CD1c-positive myeloid dendritic cell (primary cell): ENCODE data around the gene GUCY1A2.
"Not testable (repeated sequence)": the region's sequence is repeated elsewhere in the genome, so short reads cannot be mapped to it uniquely, and the experiment has no call there.

Experiments used
- DNase-seq: peaks from one replicate; pipeline ENCODE4 v3.0.0-alpha.2; 2016; ENCODE audit errors: extremely low spot score

GUCY1A2 gene, protein sequence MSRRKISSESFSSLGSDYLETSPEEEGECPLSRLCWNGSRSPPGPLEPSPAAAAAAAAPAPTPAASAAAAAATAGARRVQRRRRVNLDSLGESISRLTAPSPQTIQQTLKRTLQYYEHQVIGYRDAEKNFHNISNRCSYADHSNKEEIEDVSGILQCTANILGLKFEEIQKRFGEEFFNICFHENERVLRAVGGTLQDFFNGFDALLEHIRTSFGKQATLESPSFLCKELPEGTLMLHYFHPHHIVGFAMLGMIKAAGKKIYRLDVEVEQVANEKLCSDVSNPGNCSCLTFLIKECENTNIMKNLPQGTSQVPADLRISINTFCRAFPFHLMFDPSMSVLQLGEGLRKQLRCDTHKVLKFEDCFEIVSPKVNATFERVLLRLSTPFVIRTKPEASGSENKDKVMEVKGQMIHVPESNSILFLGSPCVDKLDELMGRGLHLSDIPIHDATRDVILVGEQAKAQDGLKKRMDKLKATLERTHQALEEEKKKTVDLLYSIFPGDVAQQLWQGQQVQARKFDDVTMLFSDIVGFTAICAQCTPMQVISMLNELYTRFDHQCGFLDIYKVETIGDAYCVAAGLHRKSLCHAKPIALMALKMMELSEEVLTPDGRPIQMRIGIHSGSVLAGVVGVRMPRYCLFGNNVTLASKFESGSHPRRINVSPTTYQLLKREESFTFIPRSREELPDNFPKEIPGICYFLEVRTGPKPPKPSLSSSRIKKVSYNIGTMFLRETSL

DNA sequence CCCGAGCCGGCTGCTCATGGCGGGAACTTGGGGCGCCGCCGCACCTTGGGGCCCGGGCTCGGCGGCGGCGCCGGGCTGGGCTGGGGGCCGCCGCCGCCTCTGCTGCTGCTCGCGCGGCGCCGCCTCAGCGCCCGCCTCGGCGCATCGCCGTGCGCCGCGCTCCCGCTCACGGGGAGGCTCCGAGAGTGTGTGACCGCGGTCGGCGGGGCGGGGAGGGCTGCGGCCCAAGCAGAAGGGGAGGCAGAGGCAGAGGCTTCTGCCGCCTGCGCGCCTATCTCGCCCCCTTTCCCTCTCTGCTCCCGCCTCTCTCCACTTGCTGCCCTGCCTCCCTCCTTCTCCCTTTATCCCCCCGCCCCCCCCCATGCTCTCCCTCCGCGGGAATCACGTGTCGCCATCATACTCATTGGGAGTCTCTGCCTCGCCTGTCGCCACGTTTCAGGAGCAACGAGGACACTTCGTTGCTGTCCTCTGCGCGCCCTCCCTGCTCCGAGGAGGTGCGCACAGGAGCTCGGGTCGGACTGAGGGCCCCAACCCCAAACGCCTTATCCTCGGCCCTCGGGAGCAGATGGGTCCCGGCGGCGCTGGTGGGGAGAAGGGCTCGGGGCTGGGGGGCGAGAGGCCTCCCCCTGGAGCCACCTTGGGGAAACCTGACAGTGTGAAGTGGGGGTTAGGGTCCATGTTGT lies at the start of gene GUCY1A2:
Gene GUCY1A2, minus strand, starts transcription at position 258 of the 683 bp plus-strand sequence. CDS start 421 bp downstream, outside the sequence.
- no peak for DNase-seq

DNA sequence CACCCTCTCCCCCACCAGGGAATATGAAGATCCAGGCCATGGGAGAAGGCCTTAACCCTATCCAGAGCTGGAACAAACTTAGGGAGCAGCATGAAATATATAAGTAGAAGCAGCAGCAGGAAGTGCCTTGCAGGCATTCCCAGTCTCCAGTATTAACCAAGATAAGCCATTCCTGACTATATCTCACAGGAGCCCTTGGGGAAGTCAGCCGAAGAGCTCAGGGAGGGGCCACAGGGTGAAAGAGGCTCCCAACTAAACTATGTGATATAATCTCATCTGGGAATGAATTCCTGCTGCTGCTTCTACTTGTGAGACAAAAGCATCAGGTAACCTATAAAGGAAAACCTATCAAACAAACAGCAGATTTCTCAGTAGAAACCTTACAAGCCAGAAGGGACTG lies 36.1 kb upstream of the GUCY1A2 start:
- no peak for DNase-seq

DNA sequence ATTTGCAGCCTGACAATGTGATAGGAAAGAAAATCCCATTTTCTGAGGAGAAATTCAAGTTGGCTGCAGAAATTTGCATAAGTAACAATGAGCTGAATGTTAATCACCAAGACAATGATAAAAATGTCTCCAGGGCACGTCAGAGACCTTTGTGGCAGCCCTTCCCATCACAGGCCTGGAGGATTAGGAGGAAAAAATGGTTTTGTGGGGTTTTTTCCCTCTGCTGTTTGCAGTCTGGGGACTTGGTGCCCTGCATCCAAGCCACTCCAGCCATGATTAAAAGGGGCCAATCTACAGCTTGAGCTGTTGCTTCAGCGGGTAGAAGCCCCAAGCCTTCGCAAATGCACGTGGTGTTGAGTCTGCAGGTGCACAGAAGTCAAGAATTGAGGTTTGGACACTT lies 33.1 kb upstream of the GUCY1A2 start:
- not testable (repeated sequence) for DNase-seq

DNA sequence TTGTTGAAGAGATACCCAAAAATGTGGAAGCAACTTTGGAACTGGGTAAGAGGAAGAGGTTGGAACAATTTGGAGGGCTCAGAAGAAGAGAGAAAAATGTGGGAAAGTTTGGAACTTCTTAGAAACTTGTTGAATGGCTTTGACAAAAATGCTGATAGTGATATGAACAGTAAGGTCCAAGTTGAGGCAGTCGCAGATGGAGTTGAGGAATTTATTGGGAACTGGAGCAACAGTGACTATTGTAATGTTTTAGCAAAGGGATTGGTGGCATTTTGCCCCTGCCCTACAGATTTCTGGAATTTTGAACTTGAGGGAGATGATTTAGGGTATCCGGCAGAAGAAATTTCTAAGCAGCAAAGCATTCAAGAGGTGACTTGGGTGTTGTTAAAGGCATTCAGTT lies 32.6 kb upstream of the GUCY1A2 start:
- DNase-seq: not testable (repeated sequence)

DNA sequence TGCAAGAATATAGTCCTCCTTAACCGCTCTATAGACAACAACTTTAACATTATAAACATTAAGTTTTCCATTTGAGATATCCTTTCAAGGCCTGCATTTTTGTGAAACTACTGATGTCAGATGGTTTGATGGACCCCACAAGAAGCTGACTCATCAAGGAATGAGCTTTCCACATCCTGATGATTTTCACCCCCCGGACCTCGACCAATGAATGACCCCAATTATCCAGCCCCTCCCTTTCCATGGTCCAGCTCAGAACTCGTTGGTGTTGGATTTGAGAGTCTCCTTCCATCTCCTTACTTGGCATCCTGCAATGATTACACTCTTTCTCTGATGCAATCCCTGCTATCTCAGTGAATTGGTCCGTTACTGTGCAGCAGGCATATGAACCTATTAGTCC lies 31.8 kb upstream of the GUCY1A2 start:
- DNase-seq: no peak

DNA sequence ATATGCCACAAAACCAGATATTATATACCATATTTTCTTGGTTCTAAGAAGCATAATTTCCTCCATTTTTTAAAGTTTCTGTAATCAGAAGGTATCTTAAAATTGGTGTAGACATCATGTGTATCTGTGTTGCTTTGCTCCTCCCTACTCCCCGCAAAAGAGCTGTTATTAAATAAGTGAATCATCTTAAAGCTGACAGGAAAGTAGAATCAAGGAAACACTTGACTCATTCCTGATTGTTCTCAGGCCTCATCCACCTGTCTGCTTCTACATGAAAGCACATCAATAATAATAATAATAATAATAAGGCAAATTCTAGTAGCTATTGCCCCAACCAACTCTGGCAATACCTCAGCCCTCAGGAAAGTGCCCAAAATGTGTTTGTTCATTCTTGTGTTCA lies 26.2 kb upstream of the GUCY1A2 start:
- DNase-seq: no peak

DNA sequence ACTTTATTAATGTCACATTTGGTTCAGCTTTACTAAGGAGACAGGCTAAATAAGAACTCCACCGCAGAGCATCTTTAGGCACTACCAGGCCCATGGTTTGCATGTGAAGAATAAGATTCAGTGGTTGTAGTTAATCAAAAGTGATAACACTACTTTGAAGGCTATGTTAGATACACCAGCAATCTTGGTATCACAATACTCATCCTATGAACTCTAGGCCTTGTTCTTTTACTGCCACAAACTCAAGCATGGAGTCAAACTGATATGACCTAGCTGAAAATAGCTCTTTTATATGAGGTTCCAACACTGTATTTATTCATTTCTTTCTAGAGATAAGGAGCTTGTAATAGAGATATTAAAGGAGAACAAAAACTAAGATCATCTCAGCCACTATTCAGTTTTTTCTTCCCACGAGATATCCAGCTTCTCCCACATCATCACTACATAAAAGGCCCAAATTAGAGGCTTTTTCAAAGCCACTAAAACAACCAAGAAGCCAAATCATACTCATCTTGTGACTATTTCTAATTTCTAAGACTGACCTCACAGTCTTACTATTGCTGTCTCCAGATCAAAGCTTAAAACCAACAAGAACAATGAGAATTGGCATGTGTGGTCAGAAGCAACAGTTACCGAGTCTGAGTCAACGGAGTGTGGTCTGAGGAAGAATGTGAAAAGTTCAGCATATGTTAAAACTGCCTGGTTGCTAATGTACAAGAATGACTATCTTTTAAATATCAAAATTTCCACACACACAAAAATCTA lies 25.1 kb upstream of the GUCY1A2 start:
- no peak for DNase-seq

DNA sequence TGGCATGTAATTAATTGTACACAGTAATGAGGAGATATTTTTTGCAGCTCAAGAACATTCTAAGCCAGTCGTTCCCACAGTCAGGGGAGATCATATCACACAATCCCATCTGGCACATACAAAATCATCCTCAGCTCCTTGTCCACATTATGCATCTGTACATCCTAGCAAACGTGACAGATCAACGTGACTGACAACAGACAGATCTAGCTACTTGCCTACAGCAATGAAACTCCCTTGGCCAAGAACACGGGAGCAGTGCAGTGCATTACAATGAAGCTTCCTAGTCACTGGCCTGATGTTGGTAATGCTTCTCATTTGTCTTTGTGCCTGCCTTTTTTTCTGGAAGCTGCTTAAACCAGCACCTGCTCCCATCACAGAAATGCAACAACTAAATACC lies 24.5 kb upstream of the GUCY1A2 start:
- no peak for DNase-seq

DNA sequence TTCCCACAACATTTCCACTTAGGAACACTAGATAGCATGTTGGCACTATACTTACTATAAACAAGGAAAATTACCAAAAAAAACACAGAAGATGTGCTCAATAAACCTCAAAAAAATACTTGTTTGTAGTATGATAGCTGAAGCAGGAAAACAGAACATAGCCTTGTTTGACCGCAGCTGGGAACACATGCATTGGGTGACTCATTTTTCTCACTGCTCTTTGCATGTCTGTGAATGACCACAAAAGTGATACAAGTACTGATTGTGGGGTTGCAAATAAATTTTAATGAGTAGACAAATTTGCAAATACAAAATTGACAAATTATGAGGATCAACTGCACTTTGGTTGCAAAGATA lies 22.8 kb upstream of the GUCY1A2 start:
- DNase-seq: no peak

DNA sequence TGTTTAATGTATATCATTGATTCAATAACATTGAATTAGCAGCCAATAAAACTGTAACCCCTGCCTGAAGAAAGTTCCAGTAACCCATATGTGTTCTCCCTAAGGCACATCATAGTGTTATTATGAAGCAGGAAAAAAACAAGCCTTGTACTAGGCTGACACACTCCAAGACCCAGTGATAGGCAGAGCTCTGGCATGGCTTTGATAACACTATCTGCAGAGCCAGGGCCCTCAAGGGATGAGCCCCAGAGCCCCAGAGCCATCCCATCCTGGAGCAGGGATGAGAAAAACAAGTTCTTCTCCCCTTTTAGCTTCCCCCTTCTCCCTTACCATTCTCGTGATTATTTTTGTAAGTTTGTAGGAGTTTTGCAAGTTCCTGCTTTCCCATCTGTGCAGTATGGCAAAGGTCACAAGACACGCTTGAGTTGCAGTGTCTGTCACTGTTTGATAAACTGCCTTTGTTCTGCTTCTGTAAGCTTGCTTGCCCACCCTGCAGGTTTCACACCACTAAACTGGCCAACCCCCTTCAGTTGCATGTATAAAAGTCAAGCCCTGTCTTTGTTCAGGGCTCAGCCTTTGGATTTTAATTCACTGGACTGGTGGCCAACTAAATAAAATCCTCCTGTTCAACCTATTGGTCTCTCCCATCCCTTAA lies 22.3 kb upstream of the GUCY1A2 start:
- no peak for DNase-seq

DNA sequence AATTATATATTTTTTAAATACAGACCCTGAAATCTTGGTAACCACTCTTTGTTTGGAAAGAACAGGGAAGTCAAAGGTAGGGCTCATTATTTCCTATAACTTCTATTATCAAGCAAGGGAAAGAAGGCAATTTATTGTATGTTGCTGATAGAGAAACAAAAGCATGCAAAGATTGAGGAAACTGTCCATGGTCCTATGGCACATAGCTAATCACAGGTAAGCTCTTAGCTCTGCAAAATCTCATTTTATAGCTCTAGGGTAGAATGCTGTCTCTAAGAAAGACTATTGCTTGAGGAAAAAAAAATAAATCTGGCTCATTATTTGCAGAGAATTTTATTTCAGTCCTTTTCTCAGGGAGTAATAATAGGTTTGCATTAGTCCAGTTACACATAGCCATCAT lies 7.4 kb upstream of the GUCY1A2 start:
- no peak for DNase-seq

DNA sequence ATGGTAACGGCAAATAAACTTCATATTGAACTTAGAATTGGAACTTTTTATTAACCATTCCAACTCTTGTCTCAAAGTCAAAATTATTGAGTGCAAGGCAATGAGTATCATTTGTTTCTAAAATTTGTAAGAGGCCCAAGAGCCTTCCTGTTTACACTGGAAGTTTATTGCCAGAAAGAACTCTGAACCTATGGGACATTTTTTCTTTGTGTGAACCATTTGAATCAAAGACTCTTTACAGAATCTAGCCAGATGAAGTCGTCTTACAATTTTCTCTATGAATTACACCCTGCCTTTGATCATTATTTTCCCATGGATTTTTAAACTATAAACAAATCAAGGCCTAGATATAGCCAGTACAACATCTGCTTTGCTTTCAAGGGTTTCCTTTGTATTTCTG lies 2.3 kb upstream of the GUCY1A2 start:
- no peak for DNase-seq

DNA sequence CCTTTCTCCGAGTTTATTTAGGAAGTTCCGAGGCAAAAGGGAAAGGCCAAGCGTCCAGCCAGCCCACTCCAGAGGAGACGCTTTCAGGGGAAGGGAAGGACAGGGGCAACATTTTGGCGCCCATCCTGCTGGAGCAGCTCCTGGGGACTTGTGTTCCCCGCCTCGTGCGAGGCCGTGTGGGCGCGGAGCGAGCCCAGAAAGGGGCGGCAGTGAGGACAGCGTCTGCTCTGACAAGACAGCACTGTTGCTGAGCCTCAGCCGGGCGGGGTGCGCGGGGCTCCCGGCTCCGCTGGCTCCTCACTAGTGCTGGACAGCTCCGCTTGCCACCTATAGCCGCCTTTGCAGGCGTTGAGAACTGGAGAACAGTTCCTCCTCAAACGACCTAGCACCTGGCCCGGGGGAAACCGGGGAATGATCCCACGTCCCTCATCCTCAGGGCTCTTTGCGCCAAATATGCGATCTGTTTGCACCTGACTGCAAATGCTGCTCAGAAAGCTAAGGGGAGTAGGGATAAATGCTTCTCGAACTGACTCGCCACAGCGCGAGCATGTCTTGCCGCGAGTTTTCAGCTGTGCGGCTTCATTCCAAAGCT lies 722 bp upstream of the GUCY1A2 start:
- DNase-seq: no peak

DNA sequence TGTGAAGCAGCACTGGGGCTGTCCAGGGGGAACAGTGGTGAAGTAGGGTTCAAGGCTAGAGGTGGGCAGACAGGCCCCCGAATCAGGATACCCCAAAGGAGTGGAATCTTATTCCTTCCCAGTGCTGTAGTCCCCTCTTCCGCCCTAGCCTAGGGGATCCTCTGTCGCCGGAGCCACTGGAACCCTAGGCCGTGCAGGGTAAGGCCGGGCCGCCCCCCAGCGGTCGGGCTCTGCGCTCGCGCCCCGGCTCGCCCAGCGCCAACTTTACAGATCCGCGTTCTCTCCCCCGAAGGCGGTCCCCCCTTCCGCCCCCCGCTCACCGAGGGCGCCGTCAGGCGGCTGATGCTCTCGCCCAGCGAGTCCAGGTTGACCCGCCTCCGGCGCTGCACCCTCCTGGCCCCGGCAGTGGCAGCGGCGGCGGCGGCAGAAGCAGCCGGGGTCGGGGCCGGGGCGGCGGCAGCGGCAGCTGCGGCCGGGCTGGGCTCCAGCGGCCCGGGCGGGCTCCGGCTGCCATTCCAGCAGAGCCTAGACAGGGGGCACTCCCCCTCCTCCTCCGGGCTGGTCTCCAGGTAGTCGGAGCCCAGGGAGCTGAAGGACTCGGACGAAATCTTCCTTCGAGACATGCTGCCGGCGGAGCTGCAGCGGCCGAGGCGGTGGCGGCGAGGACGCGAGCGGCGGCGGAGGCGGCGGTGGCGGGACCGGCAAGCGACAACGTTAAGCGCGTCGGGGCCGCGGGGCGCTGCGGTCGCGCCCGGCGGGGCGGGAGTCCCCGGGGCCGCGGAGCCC lies 650 bp downstream of the GUCY1A2 start:
- DNase-seq: no peak

DNA sequence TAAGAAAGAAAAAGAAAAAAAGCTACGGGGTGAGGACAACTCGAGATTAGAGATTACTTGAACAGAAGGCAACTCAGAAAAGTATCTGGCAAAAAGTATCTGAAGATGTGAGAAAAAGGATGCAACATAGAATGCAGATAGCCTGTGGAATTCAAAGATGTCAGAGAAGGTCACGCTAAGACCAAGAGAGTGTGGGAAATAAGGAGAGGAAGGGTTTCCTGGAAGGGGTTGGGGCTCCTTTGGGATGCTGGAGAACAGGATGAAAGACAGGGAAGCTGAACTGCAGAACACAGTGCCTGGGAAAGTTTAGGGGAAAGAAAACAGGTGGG lies 1.2 kb downstream of the GUCY1A2 start:
- no peak for DNase-seq

DNA sequence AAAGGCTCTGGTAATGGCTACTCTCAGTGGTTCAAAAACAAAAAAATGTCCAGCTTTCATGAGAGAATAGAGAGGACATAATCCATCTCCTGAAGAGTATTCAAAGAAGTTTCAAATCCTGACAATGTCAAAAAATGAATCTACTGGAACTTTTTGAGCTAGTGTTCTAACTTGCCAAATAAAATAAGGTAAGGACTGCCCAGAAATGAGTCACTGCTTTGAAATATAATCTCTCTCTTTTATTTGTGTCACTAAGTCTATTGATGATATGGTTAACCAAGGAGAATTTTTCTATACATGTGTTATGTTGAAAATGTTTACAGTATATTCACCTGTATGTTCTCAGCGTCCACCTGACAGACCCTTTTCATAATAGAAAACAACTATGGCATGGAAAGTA lies 3.4 kb downstream of the GUCY1A2 start:
- no peak for DNase-seq

DNA sequence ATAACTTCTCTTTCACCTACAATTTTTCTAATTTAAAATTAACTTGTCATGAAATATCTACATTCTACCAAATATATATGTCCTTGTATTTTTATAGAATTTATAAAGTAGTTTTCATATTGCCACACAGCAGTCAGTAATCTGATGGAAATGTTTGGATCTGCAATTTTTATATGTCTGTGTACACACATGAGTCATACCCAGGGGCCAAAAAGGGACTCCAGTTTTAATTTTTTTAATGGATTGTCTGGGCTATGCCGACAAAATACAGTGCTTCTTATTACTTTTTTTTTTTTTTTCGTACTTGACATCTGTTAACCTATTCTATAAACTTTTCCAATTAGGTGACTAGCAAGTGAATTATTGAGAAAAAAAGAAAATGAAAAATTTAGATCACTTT lies 6.3 kb downstream of the GUCY1A2 start:
- no peak for DNase-seq

DNA sequence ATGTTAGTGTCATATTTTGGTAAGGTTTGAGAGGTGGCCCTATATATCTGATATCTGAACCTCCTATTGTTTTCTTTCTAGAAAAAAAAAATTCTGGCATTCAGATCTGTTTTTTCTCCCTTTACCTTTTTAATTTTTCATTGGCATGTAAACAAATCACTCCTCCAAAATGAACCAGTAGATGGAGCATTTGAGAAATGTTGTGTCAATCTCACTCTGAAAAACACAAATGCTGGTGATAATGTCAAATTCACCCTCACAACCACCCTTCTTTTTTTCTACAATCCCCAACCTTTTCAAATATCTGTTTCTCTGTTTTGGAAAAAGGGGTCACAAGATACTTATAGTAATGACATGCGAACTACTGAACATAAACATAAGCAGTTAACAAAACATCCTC lies 9.1 kb downstream of the GUCY1A2 start:
- DNase-seq: no peak

DNA sequence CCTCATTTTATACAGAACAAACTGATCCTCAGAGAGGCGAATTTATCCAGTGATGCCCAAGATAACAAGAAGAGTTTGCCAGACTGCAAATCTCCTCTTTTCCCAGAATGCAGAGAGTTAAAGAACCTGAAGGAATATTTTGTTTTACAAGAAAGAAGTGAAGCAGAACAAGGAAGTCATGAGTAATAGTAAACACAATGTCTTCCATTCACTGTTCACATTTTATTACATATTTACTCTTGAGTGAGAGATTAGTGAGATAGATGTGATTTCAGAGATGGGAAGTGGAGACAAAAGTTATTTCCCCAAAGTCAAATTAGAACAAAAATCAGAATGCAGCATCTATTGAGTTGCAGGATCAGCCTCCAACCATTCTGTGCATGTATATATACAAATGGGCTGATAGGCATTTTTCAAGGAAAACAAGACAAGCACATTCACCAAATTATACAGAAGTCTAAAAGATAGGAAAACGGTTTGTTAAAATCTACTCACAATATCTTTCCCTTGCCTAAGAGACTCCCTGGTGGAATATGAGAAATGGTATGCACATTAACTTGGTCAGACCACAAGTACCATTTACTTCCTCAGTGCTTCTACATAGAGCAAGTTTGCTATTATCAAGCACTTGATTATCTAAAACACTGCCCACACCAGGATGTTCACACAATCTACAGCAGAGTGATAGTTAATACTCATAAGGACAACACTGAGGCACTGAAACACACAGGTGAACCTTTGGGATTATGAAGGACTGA lies 12.0 kb downstream of the GUCY1A2 start:
- no peak for DNase-seq

DNA sequence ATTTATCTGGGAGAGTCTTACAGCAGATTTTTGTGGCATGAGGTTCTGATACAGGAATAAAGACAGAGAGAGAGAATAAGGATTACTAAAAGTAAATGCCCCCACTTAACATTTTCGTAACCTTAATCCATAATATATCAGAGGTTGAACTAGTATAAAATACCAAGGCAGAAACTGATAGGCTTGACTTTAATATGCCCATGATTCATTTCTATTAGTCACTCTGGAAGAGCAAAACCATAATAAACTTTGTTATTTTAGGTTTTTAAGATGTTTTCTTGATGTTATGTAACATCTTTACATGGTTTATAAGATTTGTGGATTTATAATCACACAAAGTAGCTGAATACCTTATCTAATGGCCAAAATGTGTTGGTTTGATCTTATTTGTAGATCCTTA lies 19.1 kb downstream of the GUCY1A2 start:
- no peak for DNase-seq
